Immature natural killer cell (primary cell): Measurements from ENCODE around the gene PRTG. TPM values are rescaled to one million over a fixed set of nuclear protein-coding genes. Genes with fewer than 3 reads are reported as not detected.

ENCODE experiments used
- DNase-seq, 3 donors: peaks; one replicate each; pipeline ENCODE4 v3.0.0; 2022; ENCODE audit warnings: mixed read lengths in 1 of 3
- H3K27ac Mint-ChIP-seq, 6 donors: one replicate each; pipeline ENCODE4 v1.8.0; 2020; ENCODE audit warnings: mixed read lengths in 6 of 6, mild to moderate bottlenecking in 5 of 6, inconsistent platforms in 4 of 6, moderate library complexity in 3 of 6
- H3K27me3 Mint-ChIP-seq, 3 donors: one replicate each; pipeline ENCODE4 v1.8.0; 2020 to 2021; ENCODE audit warnings: low read depth in 3 of 3, mild to moderate bottlenecking in 3 of 3, mixed read lengths in 3 of 3, moderate library complexity in 3 of 3, inconsistent platforms in 1 of 3
- H3K36me3 Mint-ChIP-seq, 3 donors: one replicate each; pipeline ENCODE4 v1.8.0; 2020; ENCODE audit warnings: mixed read lengths in 3 of 3, inconsistent platforms in 2 of 3, mild to moderate bottlenecking in 2 of 3
- H3K4me1 Mint-ChIP-seq, 2 donors: one replicate each; pipeline ENCODE4 v1.8.0; 2020; ENCODE audit warnings: inconsistent platforms in 2 of 2, mild to moderate bottlenecking in 2 of 2, mixed read lengths in 2 of 2, moderate library complexity in 1 of 2
- H3K4me3 Mint-ChIP-seq, 5 donors: one replicate each; pipeline ENCODE4 v1.8.0; 2020; ENCODE audit warnings: mild to moderate bottlenecking in 5 of 5, mixed read lengths in 5 of 5, inconsistent platforms in 3 of 5, moderate library complexity in 3 of 5
- H3K9me3 Mint-ChIP-seq, 6 donors: one replicate each; pipeline ENCODE4 v1.8.0; 2020; ENCODE audit warnings: mild to moderate bottlenecking in 6 of 6, mixed read lengths in 6 of 6, inconsistent platforms in 4 of 6, moderate library complexity in 3 of 6
- polyA plus RNA-seq, 3 donors: library from polyadenylated mRNA; unstranded; fragments of 300-500 nt; fragmentation: Illumina TruSeq; gene quantifications; one replicate each; pipeline ENCODE4 v1.2.3, GENCODE V29; 2021

The PRTG gene
- polyA plus RNA-seq, 3 donors from 2014 or later: not detected

DNA sequence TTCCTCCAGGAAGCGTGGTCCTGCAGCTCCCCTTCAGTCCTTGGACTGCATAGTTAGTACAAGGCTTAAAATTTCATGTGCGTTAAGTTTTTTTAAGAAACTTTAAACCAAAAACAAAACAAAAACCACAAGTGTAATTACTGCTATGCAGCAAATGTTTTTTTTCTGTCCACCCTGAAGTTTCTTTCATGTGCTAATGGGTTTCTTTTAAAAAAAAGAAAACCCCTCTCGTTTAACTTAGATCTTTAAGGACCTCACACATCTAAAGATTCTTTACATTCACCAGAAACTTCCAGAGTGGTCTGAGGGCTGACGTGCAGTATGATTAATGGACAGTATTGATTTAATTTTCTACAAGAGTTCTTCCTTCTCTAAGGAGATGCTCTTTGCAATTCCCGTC, 82.8 kb downstream of the PRTG start:
- no peak for DNase-seq
- no peaks in the 10 kb centered on the region for H3K9me3 Mint-ChIP-seq
- no peak overlapping the region for H3K27ac Mint-ChIP-seq
- H3K4me3 Mint-ChIP-seq: no peak overlapping the region
- H3K27me3 Mint-ChIP-seq: peaks cover 0 to 6% (median 4%) of the 10 kb centered on the region in 3 donors
- H3K4me1 Mint-ChIP-seq: no peaks in the 10 kb centered on the region
- H3K36me3 Mint-ChIP-seq: no peaks in the 10 kb centered on the region

DNA sequence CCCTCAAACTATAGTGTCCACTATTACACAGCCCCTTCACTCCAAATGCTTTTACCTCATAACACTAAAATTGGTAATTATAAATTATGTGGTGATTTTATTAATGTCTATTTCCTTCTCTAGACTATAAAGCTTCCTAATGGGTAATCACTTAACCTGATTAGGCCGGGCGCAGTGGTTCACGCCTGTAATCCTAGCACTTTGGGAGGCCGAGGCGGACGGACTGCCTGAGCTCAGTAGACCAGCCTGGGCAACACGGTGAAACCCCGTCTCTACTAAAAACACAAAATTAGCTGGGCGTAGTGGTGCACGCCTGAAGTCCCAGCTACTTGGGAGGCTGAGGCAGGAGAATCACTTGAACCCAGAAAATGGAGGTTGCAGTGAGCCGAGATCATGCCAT, 83.5 kb downstream of the PRTG start:
- no peaks in the 10 kb centered on the region for H3K9me3 Mint-ChIP-seq
- H3K27me3 Mint-ChIP-seq: peaks cover 0 to 9% (median 5%) of the 10 kb centered on the region in 3 donors
- H3K27ac Mint-ChIP-seq: no peak overlapping the region
- H3K36me3 Mint-ChIP-seq: no peaks in the 10 kb centered on the region
- H3K4me1 Mint-ChIP-seq: no peaks in the 10 kb centered on the region
- no peak for DNase-seq
- no peak overlapping the region for H3K4me3 Mint-ChIP-seq

DNA sequence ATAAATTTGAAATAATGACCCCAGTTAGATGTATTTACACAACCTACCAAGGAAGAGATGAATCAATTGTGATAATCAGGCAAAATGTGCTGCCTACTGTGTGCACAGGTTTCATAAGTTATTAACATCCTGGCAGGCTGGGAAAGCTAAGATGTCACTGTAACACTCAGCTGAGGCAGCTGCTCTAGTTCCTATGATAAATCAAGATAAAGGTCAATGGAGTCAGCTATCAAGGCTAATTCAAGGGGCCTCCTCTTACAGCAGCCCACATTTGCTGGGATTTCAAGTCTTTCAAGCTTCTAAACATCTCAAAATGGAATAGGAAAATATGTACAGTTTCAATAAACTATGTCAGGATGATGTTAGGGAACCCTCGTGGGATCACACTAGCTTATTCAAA, 84.1 kb downstream of the PRTG start:
- Mint-ChIP-seq H3K9me3 (no peaks in the 10 kb centered on the region), H3K4me1 (no peaks in the 10 kb centered on the region), H3K36me3 (no peaks in the 10 kb centered on the region), H3K27ac (no peak overlapping the region), H3K4me3 (no peak overlapping the region), H3K27me3 (peaks cover 0 to 9% (median 4%) of the 10 kb centered on the region in 3 donors)
- DNase-seq: no peak

DNA sequence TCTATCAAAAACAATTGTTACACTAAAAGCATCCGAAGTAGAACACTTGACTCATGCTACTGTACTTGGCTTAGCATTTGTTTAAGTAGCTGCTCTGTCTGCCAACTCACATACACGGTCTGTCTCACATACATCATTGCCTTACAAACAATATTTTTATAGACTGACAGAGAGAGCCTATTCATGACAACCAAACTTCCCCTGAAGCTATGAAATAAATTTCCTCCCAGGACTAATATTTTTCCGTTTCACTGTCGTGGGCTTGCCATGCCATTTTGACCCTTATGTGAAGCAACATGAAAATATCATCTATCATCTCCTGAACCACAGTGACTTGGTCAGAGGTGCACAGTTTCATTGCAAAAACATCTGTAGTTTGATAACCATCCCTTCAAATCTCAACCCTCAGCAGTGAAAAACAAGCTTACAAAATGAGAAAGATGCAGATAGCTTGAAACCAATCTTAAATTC, 88.4 kb downstream of the PRTG start:
- no peaks in the 10 kb centered on the region for H3K9me3 Mint-ChIP-seq
- DNase-seq: no peak
- no peaks in the 10 kb centered on the region for H3K36me3 Mint-ChIP-seq
- H3K4me1 Mint-ChIP-seq: no peaks in the 10 kb centered on the region
- peaks cover 2 to 5% (median 4%) of the 10 kb centered on the region in 3 donors for H3K27me3 Mint-ChIP-seq
- H3K27ac Mint-ChIP-seq: no peak overlapping the region
- no peak overlapping the region for H3K4me3 Mint-ChIP-seq

DNA sequence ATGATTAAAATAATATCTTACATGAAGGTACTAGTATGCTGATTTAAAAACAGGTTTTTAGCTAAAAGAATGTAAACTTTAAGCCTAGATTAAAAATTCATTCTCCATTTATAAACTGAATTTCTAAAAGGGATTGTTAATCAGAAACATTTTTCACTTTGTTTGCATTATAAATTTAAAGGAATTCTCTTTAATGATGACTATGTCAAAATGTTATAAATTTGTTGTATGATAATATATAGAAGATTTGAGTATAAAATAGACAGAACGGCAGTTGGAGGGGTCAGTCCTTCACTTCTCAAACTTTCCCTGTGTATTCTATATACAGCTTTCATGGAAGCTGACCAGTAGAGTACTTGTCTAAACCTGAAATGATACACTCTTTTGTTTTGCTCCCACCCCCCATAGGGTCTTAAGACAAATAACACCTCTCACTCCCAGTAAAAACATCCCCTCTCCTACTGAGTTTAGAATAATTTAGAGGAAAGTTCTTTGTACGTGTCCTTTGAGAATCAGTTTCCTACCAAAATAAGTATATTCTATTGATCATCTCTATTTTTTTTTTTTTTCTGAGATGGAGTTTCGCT, 90.0 kb downstream of the PRTG start:
- Mint-ChIP-seq H3K27ac (no peak overlapping the region), H3K9me3 (no peaks in the 10 kb centered on the region), H3K4me1 (no peaks in the 10 kb centered on the region), H3K36me3 (no peaks in the 10 kb centered on the region), H3K27me3 (peaks cover 0 to 5% (median 4%) of the 10 kb centered on the region in 3 donors), H3K4me3 (no peak overlapping the region)
- DNase-seq: no peak

DNA sequence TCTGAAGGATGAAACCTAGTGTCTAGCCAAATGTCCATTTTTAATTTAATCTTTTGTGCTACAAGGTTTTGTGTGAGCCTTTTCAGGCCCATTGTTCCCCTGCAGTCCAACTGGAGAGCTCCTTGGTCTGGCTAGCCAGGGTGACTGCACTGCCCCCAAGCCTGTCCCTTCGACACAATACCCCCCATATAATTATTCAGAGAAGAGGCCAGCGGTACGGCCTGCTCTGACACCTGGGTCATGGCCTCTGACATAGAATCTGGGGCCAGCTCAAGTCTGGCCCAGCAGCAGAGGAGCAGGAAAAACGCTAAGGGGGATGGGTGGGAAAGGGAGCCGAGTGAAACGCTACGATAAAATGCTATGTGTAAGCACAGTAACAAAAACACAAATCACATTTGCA, 90.6 kb downstream of the PRTG start:
- no peak overlapping the region for H3K4me3 Mint-ChIP-seq
- H3K36me3 Mint-ChIP-seq: no peaks in the 10 kb centered on the region
- H3K27ac Mint-ChIP-seq: no peak overlapping the region
- DNase-seq: no peak
- H3K4me1 Mint-ChIP-seq: no peaks in the 10 kb centered on the region
- no peaks in the 10 kb centered on the region for H3K9me3 Mint-ChIP-seq
- peaks cover 0 to 5% (median 4%) of the 10 kb centered on the region in 3 donors for H3K27me3 Mint-ChIP-seq

DNA sequence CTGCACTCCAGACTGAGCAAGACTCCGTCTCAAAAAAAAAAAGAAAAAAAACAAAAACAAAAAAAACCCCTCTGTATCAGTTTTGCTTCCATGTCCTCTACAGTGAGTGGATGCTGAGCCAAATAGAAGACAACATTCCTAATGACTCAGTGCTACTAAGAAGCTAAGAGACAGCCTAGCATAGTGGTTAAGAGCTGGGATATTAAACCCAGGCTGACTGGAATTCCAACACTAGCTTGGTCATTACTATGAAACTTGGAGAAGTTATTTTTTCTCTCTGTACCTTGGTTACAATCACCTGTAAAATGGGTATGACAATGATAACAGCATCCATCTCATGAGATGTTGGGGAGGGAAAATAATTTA, 93.9 kb downstream of the PRTG start:
- H3K4me3 Mint-ChIP-seq: no peak overlapping the region
- no peaks in the 10 kb centered on the region for H3K36me3 Mint-ChIP-seq
- peaks cover 0 to 4% (median 0%) of the 10 kb centered on the region in 3 donors for H3K27me3 Mint-ChIP-seq
- H3K4me1 Mint-ChIP-seq: no peaks in the 10 kb centered on the region
- no peak for DNase-seq
- H3K9me3 Mint-ChIP-seq: no peaks in the 10 kb centered on the region
- no peak overlapping the region for H3K27ac Mint-ChIP-seq

DNA sequence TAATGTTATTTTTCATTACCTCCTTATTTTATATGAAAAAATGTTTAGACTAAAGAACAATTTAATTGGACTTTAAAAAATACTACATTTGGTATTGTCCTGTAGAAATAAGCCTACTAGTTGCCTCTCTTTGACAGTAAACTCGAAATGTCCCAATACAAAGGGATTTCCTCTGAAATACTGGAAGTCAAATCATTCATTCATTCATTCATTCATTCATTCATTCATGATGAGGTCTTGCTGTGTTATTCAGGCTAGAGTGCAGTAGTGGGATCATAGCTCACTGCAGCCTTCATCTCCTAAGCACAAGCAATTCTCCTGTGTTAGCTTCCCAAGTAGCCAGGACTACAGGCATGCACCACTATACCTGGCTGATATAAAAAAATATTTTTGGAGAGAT, 104.2 kb downstream of the PRTG start:
- DNase-seq: no peak
- Mint-ChIP-seq H3K27ac (no peak overlapping the region), H3K4me1 (no peaks in the 10 kb centered on the region), H3K27me3 (peaks cover 0 to 5% (median 1%) of the 10 kb centered on the region in 3 donors), H3K36me3 (no peaks in the 10 kb centered on the region), H3K9me3 (peaks cover 0 to 2% (median 0%) of the 10 kb centered on the region in 6 donors), H3K4me3 (no peak overlapping the region)

DNA sequence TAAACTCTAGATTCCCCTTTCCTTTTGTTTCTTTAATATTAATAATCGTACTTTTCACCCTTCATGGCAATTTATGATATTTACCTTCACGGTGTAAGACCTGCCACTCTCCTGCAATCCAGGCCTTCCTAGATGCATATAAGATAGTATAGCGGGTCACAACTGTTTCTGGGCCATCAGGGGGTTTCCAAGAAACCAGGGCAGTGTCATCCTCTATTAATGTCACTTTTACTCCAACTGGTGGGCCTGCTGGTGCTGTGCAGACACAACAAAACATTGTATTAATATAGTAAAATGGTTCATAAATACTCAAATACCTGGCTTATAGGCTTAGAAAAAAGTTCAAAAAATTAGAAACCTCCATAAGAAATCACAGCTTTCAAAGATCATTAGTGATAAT, 105.9 kb downstream of the PRTG start:
- H3K4me3 Mint-ChIP-seq: no peak overlapping the region
- no peaks in the 10 kb centered on the region for H3K36me3 Mint-ChIP-seq
- no peaks in the 10 kb centered on the region for H3K4me1 Mint-ChIP-seq
- peaks cover 0 to 2% (median 0%) of the 10 kb centered on the region in 6 donors for H3K9me3 Mint-ChIP-seq
- peaks cover 0 to 5% (median 3%) of the 10 kb centered on the region in 3 donors for H3K27me3 Mint-ChIP-seq
- H3K27ac Mint-ChIP-seq: no peak overlapping the region
- DNase-seq: no peak

DNA sequence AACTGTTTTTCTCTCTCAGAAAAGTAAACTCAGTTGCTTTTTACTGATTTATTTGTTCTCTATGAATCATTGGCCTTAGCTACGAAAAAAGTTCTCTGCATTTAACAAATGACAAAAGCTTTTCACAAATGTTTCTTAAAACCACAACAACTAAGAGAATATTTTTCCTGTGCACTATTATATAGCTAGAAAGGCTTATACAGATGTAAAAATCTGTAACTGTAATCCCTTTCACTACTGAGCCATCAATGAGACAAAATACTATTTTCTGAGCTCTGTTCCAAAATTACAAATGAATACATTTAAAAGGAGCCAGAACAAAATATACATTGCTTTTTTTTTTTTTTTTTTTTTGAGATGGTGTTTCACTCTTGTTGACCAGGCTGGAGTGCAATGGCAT, 109.2 kb downstream of the PRTG start:
- no peak overlapping the region for H3K4me3 Mint-ChIP-seq
- H3K27me3 Mint-ChIP-seq: peaks cover 1 to 5% (median 2%) of the 10 kb centered on the region in 3 donors
- H3K27ac Mint-ChIP-seq: no peak overlapping the region
- DNase-seq: no peak
- H3K36me3 Mint-ChIP-seq: no peaks in the 10 kb centered on the region
- peaks cover 0 to 2% (median 0%) of the 10 kb centered on the region in 6 donors for H3K9me3 Mint-ChIP-seq
- no peaks in the 10 kb centered on the region for H3K4me1 Mint-ChIP-seq

DNA sequence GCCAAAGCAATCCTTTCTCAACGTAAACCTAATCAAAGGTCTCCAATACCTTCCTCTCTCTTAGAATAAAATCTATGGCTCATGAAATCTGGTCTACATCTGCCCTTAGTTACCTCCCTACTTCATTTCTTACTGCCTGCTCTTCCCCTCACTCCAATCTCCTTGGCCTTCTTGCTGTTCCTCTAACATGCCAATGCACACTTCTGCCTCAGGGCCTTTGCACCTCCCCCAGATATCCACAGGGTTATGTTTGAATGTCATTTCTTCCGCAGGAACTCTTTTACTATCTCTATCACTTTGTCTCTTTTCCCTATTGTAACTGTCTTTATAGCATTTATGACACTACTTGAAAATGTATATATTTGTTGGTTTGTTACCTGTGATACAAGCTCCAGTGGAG, 110.5 kb downstream of the PRTG start:
- Mint-ChIP-seq H3K27ac (no peak overlapping the region), H3K4me3 (no peak overlapping the region), H3K36me3 (no peaks in the 10 kb centered on the region), H3K9me3 (peaks cover 0 to 2% (median 0%) of the 10 kb centered on the region in 6 donors), H3K4me1 (no peaks in the 10 kb centered on the region), H3K27me3 (peaks cover 1 to 4% (median 2%) of the 10 kb centered on the region in 3 donors)
- DNase-seq: no peak

DNA sequence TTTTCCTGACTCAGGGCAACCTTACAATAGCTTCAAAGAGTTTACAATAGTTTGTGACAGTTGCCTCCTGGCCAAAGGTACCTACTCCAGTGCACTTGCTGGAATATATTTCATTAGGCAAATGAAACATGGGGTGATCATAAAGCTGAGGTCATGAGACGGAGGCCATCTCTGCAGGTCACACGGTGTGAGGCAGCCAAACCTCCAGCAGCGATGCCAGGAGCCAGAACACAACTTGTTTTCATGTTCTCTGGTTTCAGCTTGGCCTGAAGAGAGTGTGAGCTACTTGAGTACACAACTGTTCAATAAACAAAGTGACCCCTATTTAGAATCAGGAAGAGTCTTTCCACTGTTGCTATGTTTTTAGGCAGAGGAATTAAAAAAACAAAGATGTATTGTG, 112.1 kb downstream of the PRTG start:
- no peaks in the 10 kb centered on the region for H3K4me1 Mint-ChIP-seq
- H3K36me3 Mint-ChIP-seq: no peaks in the 10 kb centered on the region
- H3K27me3 Mint-ChIP-seq: peaks cover 1 to 3% (median 2%) of the 10 kb centered on the region in 3 donors
- H3K9me3 Mint-ChIP-seq: no peaks in the 10 kb centered on the region
- H3K4me3 Mint-ChIP-seq: no peak overlapping the region
- H3K27ac Mint-ChIP-seq: no peak overlapping the region
- DNase-seq: no peak

DNA sequence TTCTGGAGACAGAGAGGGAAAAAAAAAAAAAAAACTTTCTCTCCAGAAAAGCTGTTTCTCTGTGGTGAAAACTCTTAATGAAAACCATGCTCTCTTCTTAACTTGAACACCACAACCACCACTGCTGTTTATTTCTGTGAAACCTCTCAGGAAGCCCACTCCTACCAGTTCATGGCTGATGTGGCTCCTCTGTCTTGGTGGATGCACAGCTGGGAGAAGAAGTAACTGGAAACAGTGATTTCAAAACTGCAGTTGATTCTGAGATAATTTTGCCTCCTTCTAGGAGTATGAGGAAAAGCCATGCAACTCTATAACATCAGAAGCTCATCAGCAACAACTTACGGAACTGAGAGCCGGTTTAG, 114.6 kb downstream of the PRTG start:
- DNase-seq: no peak
- H3K36me3 Mint-ChIP-seq: no peaks in the 10 kb centered on the region
- no peaks in the 10 kb centered on the region for H3K9me3 Mint-ChIP-seq
- H3K27ac Mint-ChIP-seq: no peak overlapping the region
- no peak overlapping the region for H3K4me3 Mint-ChIP-seq
- H3K27me3 Mint-ChIP-seq: peaks cover 0 to 2% (median 1%) of the 10 kb centered on the region in 3 donors
- no peaks in the 10 kb centered on the region for H3K4me1 Mint-ChIP-seq

DNA sequence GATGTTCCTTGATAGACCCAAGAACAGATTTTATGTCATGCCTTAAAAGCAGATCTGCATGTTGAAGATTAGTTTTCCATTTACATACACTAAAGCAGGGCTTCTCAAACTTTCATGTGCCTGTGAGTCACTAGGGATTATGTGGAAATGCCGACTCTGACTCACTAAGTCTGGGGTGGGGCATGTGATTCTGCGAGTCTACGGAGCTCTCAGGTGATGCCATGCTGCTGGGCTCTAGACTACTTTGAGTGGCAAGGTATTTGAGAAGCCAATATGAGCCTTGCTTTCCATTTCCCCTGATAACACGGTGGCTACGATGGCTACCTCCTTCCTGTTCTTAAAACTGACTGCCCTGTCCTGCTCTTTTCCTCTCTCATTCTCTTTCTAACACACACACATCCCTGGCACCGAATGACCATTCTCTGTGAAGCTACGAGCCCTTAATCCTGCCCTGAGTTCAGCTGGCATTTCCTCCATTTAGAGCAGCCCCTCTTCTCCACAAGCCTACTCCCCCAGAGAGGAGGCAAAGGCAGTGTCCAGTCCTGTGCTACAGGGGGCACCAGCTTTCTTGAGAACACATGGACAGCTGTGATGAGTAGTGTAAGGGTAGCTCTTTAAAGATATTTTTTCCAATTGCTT, 115.1 kb downstream of the PRTG start:
- H3K27me3 Mint-ChIP-seq: peaks cover 0 to 2% (median 1%) of the 10 kb centered on the region in 3 donors
- H3K4me3 Mint-ChIP-seq: no peak overlapping the region
- no peaks in the 10 kb centered on the region for H3K36me3 Mint-ChIP-seq
- no peak for DNase-seq
- no peaks in the 10 kb centered on the region for H3K4me1 Mint-ChIP-seq
- H3K9me3 Mint-ChIP-seq: no peaks in the 10 kb centered on the region
- H3K27ac Mint-ChIP-seq: peak overlapping the region in 1 of 6 donors; percentile 65

DNA sequence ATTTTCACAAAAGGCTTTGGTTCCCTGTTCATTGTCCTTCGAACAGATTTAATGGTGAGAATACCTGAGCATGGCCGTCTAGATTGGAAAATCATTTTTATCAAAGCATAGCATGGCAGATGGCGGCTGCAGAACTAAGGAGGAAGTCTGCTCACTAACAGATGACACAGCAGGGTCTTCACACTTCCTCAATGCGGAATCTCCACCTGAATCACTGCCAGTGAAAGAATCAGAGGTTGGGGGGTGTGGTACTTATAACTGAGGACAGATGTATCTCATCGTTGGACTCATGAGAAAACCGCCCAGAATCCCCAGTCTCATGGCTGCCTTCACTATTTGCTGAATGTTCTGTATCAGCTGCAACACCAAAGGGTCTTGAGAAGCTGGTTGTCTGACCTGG, 123.2 kb downstream of the PRTG start:
- H3K27ac Mint-ChIP-seq: no peak overlapping the region
- H3K9me3 Mint-ChIP-seq: no peaks in the 10 kb centered on the region
- peaks cover 4 to 9% (median 8%) of the 10 kb centered on the region in 3 donors for H3K27me3 Mint-ChIP-seq

More for the DNA sequence above, 123.2 kb downstream of the PRTG start:
- Mint-ChIP-seq H3K4me3 (no peak overlapping the region), H3K4me1 (no peaks in the 10 kb centered on the region), H3K36me3 (no peaks in the 10 kb centered on the region)
- no peak for DNase-seq
